GM12801 (cell line): ENCODE results near the gene TCTA.

Experiments used
- TF ChIP-seq, protein P1 (sequence below): IDR thresholded peaks from one replicate; pipeline ENCODE4 v1.5.1; 2011; ENCODE audit warnings: control low read depth; ENCODE audit not compliant: insufficient read length; ENCODE audit errors: extremely low read depth

Gene TCTA

DNA sequence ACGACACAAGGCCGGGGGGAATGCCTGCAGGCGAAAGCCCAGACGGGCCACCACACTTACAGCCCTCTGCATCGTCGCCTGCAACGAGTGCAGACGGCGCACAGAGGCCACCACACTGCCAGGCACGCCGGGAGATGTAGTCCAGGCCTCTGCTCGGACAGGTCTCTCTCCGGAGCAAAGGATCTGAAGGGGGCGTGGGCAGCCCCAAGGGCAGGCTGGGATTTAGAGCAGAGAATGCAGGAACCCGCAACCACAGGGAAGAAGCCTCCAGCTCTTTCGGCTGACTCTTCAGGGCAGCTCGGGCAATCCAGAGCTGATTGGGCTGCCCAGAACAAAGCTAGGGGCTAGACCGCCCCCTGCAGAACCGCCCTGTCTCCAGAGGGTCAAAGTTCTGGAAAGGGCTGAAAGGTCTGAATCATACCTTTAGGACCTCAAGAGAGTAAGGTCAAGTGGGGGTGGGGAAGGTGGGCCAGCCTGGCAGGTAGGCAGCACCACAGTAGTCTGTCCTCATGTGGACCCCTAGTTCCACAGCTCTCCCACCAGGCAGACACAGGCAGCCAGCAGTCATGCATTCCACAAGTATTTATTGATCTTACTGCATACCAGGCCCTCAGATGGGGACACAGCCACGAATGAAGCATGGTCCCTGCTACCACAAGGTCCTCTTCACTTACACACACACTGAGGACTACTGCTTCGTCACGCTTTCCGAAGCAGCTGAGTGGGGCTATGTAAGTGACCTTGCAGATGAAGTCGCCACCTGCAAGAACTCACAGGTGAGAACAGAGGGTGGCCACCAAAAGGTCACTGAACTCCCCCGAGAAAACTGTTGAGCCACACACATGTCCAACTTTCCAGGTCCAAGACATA lies 10.4 kb downstream of the TCTA start, which contains the start of gene AMT:
Gene AMT, minus strand, starts transcription at position 95 of the 870 bp plus-strand sequence. Its CDS starts 23 bp downstream, at position 72.
- TF ChIP-seq, protein P1, sequence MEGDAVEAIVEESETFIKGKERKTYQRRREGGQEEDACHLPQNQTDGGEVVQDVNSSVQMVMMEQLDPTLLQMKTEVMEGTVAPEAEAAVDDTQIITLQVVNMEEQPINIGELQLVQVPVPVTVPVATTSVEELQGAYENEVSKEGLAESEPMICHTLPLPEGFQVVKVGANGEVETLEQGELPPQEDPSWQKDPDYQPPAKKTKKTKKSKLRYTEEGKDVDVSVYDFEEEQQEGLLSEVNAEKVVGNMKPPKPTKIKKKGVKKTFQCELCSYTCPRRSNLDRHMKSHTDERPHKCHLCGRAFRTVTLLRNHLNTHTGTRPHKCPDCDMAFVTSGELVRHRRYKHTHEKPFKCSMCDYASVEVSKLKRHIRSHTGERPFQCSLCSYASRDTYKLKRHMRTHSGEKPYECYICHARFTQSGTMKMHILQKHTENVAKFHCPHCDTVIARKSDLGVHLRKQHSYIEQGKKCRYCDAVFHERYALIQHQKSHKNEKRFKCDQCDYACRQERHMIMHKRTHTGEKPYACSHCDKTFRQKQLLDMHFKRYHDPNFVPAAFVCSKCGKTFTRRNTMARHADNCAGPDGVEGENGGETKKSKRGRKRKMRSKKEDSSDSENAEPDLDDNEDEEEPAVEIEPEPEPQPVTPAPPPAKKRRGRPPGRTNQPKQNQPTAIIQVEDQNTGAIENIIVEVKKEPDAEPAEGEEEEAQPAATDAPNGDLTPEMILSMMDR: no peak

DNA sequence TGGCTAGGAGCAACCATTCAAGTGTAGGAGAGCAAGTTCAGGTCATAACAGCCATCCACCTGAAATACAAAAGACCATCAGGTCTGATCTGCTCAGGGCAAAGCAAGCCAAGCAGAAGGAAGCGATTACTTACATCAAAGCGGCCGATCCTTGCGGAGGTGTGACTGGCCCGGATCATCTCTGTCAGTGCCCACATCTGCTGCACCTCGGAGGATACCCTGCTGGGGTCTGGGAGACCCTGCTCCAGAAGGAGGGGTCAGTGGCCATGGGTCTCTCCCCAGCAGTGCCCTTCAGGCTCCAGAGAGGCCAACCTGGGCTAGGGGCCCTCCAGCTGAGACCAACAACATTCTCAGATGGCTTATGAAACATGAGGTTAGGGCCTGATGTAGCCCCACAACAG lies 12.6 kb downstream of the TCTA start:
- TF ChIP-seq, protein P1: no peak

DNA sequence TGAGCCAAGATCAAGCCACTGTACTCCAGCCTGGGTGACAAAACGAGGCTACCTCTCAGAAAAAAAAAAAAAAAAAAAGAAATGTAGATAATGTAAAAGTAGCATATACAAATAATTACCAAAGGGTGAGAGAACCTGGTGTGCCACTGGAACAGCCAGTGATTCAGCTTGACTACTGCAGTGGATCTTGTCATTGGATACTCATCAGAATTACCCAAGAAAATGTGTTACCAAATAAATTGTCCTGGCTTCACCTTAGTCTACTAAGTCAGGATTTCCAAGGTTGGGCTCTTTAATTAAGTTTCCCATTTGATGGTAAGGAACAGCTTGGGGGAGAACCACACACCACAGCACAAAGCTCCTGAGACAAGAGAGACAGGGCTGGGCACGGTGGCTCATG lies 15.4 kb downstream of the TCTA start:
- TF ChIP-seq, protein P1: no peak

DNA sequence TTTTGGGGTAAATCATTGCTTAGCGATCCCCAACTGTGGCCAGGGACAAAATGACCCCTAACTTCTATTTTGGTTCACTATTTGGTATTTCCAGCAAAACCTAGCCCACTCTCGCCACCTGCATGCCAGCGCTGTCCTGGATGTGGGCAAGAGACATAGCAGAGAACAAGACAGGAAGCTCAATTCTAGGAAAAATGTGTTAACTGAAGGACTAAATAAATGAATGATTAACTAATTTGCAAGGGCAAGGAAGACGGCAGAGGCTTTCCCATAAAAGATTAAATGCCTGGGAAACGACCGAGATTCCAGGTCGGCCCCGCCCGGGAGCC lies 16.5 kb downstream of the TCTA start:
- TF ChIP-seq, protein P1: no peak

DNA sequence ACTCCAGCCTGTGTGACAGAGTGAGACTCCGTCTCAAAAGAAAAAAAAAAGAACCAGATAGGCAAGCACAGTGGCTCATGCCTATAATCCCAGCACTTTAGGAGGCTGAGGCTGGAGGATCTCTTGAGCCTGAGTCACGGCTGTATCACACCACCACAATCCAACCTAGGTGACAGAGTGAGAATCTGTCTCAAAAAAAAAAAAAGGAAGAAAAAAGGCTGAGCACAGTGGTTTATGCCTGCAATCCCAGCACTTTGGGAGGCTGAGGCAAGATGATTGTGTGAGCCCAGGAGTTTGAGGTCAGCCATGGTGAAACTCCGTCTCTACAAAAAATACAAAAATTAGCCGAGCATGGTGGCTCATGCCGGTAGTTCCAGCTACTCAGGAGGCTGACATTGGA lies 22.5 kb downstream of the TCTA start:
- TF ChIP-seq, protein P1: no peak

DNA sequence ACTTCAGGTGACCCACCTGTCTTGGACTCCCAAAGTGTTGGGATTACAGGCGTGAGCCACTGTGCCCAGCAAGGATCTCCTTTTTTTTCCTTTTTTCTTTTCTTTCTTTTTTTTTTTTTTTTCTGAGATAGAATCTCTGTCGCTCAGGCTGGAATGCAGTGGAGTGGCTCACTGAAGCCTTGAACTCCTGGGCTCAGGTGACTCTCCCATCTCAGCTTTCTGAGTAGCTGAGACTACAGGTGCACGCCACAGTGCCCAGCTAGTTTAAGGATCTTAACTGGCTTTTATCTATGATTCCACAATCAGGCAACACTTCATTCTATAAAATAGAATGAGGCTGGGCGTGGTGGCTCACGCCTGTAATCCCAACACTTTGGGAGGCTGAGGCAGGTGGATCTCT lies 33.2 kb downstream of the TCTA start:
- TF ChIP-seq, protein P1: no peak

DNA sequence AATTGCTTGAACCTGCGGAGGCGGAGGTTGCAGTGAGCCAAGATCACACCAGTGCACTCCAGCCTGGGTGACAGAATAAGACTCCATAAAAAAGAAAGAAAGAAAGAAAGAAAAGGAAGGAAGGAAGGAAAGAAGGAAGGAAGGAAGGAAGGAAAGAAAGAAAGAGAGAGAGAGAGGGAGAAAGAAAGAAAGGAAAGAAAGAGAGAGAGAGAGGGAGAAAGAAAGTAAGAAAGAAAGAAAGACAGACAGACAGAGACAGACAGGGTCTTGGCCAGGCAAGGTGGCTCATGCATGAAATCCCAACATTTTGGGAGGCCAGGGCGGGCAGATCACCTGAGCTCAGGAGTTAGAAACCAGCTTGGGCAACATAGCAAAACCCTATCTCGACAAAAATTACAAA lies 41.4 kb downstream of the TCTA start:
- TF ChIP-seq, protein P1: no peak
